Calu3 (cell line): ENCODE measurements around the gene KIAA1549. TPM values are rescaled to one million over a fixed set of nuclear protein-coding genes. Genes with fewer than 3 reads are reported as not detected.

ENCODE experiments used
- BruUV-seq: library from RNA; stranded (reverse); fragments of 400-500 nt; replicated peaks from 2 replicates; lab custom pipeline; 2021; lab: Mats Ljungman, UMichigan
- CTCF ChIA-PET: fragments of 300-600 bp; sonication (Branson Sonifier 250); formaldehyde crosslinking; loops from one replicate; lab custom pipeline; 2022; ENCODE audit warnings: antibody characterized with exemption; lab: Charles Lee
- DNase-seq: peaks from one replicate; pipeline ENCODE4 v3.0.0; 2022
- H3K27ac Mint-ChIP-seq: one replicate; pipeline ENCODE4 v1.8.0; 2022; ENCODE audit warnings: mixed read lengths; ENCODE audit not compliant: unreplicated experiment
- H3K27me3 Mint-ChIP-seq: one replicate; pipeline ENCODE4 v1.8.0; 2022; ENCODE audit warnings: mixed read lengths; ENCODE audit not compliant: unreplicated experiment
- H3K36me3 Mint-ChIP-seq: one replicate; pipeline ENCODE4 v1.8.0; 2022; ENCODE audit warnings: mild to moderate bottlenecking, moderate library complexity, mixed read lengths; ENCODE audit not compliant: insufficient read depth, unreplicated experiment
- H3K4me1 Mint-ChIP-seq: one replicate; pipeline ENCODE4 v1.8.0; 2022; ENCODE audit warnings: mild to moderate bottlenecking, low read depth, mixed read lengths; ENCODE audit not compliant: unreplicated experiment
- H3K4me3 Mint-ChIP-seq: one replicate; pipeline ENCODE4 v1.8.0; 2022; ENCODE audit warnings: mild to moderate bottlenecking, low read depth, moderate library complexity, mixed read lengths; ENCODE audit not compliant: unreplicated experiment
- H3K9me3 Mint-ChIP-seq: one replicate; pipeline ENCODE4 v1.8.0; 2022; ENCODE audit warnings: low read depth, mixed read lengths; ENCODE audit not compliant: unreplicated experiment
- intact Hi-C: fragments of 100-400 bp; cut with micrococcal nuclease; formaldehyde crosslinking; loops from one replicate; pipeline ENCODE4 v1.10.0; 2022; ENCODE audit not compliant: unreplicated experiment
- total RNA-seq: library from RNA; stranded (reverse); gene quantifications from 2 replicates; pipeline ENCODE4 v1.2.3, GENCODE V29; 2022
- TF ChIP-seq, protein P1 (sequence below): fragments of 200-600 bp; IDR thresholded peaks from one replicate; pipeline ENCODE4 v1.8.0; 2022; ENCODE audit warnings: antibody characterized with exemption; ENCODE audit not compliant: unreplicated experiment

The KIAA1549 gene
- total RNA-seq, 1 experiment from 2014 or later = 10.4 TPM

DNA sequence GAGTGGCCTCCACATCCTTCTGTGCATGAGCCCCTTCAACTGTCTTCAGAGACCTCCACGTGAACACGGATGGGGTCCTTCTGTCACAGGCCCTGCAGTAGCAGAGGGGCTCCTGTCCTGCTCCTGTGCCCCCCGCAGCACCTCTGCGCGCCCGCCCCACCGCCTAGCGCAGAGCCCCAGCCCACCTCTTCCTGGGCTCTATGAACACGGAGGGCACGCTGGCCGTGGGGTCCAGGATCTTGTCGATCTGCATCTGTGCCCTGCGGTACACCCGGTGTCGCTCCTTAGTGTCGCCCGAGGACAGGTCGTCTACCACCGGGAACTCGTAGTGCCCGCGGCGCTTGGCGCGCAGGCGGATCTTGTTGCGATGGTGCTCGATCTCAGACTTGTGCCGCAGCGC, 111.8 kb downstream of the KIAA1549 start:
- no TSS peak for BruUV-seq
- Mint-ChIP-seq H3K4me3 (no peak overlapping the region), H3K27me3 (no peaks in the 10 kb centered on the region), H3K36me3 (no peaks in the 10 kb centered on the region), H3K4me1 (peaks cover 29% of the 10 kb centered on the region), H3K27ac (no peak overlapping the region), H3K9me3 (no peaks in the 10 kb centered on the region)
- no peak for DNase-seq
- CTCF ChIA-PET = no interaction called here
- TF ChIP-seq, protein P1, sequence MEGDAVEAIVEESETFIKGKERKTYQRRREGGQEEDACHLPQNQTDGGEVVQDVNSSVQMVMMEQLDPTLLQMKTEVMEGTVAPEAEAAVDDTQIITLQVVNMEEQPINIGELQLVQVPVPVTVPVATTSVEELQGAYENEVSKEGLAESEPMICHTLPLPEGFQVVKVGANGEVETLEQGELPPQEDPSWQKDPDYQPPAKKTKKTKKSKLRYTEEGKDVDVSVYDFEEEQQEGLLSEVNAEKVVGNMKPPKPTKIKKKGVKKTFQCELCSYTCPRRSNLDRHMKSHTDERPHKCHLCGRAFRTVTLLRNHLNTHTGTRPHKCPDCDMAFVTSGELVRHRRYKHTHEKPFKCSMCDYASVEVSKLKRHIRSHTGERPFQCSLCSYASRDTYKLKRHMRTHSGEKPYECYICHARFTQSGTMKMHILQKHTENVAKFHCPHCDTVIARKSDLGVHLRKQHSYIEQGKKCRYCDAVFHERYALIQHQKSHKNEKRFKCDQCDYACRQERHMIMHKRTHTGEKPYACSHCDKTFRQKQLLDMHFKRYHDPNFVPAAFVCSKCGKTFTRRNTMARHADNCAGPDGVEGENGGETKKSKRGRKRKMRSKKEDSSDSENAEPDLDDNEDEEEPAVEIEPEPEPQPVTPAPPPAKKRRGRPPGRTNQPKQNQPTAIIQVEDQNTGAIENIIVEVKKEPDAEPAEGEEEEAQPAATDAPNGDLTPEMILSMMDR = no peak
- intact Hi-C loops = loop anchor here (5.0 to 10.0 kb wide), 4 partner anchors 205 to 965 kb away; partner anchors contain the start of gene CREB3L2

DNA sequence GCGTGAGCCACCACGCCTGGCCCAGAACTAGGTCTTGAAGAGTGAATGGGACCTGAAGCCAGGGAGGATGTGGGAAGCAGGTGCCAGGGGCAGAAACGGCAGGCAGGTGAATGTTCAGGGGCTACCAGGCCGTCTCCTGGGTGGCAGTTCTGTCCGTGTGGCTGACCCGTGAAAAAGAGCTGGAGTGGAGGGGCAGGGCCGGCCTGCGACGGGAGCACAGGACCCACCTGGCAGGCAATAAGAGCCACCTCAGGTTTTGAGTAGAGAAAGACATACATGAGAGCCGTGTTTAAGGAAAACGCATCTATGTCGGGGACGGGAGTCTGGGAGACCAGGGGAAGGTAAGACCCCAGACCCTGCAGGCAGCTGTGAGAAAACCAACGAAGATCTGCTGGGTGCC, 112.5 kb downstream of the KIAA1549 start:
- BruUV-seq = no TSS peak
- Mint-ChIP-seq H3K4me1 (peaks cover 34% of the 10 kb centered on the region), H3K27me3 (no peaks in the 10 kb centered on the region), H3K36me3 (no peaks in the 10 kb centered on the region), H3K4me3 (no peak overlapping the region), H3K9me3 (no peaks in the 10 kb centered on the region), H3K27ac (no peak overlapping the region)
- CTCF ChIA-PET = no interaction called here
- DNase-seq = no peak
- TF ChIP-seq, protein P1 = no peak
- intact Hi-C loops = loop anchor here (5.0 to 10.0 kb wide), 4 partner anchors 204 to 964 kb away; partner anchors contain the start of gene CREB3L2

DNA sequence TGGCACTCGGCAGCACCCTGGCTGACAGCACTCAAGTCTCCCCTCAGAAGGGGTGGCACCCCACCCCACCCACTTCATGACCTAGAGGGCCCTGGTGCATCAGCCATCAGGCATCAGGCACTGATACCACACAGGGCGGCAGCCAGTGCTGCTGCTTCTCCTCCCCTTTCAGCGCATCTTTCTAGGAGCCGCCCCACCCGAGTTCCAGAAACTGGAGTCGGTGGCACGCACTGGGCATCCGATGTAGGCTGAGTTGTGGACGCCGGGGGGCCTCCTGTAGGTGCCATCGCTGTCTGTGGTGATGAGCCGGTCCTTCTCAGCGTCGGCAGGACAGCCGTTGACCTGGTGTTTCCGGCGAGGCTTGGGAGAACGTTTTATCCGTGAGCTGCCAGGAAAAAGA, 113.4 kb downstream of the KIAA1549 start:
- Mint-ChIP-seq H3K4me1 (peaks cover 29% of the 10 kb centered on the region), H3K36me3 (no peaks in the 10 kb centered on the region), H3K9me3 (no peaks in the 10 kb centered on the region), H3K4me3 (no peak overlapping the region), H3K27ac (no peak overlapping the region), H3K27me3 (no peaks in the 10 kb centered on the region)
- CTCF ChIA-PET = interaction anchor here (0.6 kb wide), 1 partner anchor 800 kb away, joined by 3 read pairs; no protein-coding TSS in a partner anchor
- intact Hi-C loops = loop anchor here (5.0 to 10.0 kb wide), 4 partner anchors 203 to 963 kb away; partner anchors contain the start of gene CREB3L2
- DNase-seq = no peak
- TF ChIP-seq, protein P1 = no peak
- BruUV-seq = no TSS peak

DNA sequence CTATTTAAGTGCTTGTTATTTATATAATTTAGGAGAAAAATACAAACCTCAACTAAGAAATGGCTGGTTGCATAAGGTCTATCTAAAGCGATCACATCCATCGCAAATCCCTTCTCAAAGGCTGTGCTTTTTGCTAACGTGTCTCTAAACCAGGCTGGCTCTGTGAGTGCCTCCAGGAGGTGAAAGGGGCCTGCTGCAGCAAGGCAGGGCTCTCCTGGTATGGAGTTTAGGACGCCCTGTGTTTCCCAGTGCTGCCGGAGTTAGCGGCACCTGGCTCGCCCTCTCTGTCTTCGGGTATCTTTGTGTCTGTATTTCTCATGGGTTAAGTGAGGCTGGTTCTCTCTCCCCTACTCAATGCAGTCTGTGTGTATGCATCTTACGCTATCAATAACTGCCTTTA, 114.8 kb downstream of the KIAA1549 start:
- H3K4me1 Mint-ChIP-seq = peaks cover 24% of the 10 kb centered on the region
- H3K4me3 Mint-ChIP-seq = no peak overlapping the region
- H3K9me3 Mint-ChIP-seq = no peaks in the 10 kb centered on the region
- H3K27me3 Mint-ChIP-seq = no peaks in the 10 kb centered on the region
- no peak for DNase-seq
- H3K27ac Mint-ChIP-seq = no peak overlapping the region
- TF ChIP-seq, protein P1 = no peak
- CTCF ChIA-PET = no interaction called here
- intact Hi-C loops = loop anchor here (1.0 to 10.0 kb wide), 5 partner anchors 128 to 962 kb away; partner anchors contain the start of gene CREB3L2
- BruUV-seq = no TSS peak
- no peaks in the 10 kb centered on the region for H3K36me3 Mint-ChIP-seq
